Panc1 (cell line): ENCODE data around the gene CADM1. TPM values are rescaled to one million over a fixed set of nuclear protein-coding genes. Genes with fewer than 3 reads are reported as not detected.

Experiments used
- ATAC-seq: fragments of 200-7000 bp; cut with Tn5 transposase; 2 replicates; pipeline ENCODE4 v1.9.1; 2020; ENCODE audit warnings: mild to moderate bottlenecking, moderate library complexity
- BruUV-seq: library from RNA; stranded (reverse); fragments of 400-500 nt; replicated peaks from 2 replicates; lab custom pipeline; 2021; lab: Mats Ljungman, UMichigan
- CTCF ChIA-PET: fragments of 300-600 bp; sonication (Branson Sonifier 250); formaldehyde crosslinking; loops from one replicate; lab custom pipeline; 2022; ENCODE audit warnings: antibody characterized with exemption; lab: Charles Lee
- POLR2A ChIA-PET: fragments of 300-600 bp; sonication (Branson Sonifier 250); formaldehyde crosslinking; loops from one replicate; lab custom pipeline; 2022; ENCODE audit warnings: antibody characterized with exemption; lab: Charles Lee
- DNase-seq: peaks from one replicate; pipeline ENCODE4 v3.0.0-alpha.2; 2010; ENCODE audit warnings: low read depth, low spot score
- H3K27ac ChIP-seq: 2 replicates; pipeline ENCODE4 v1.5.1; 2011; ENCODE audit warnings: mild to moderate bottlenecking, low read length, inconsistent platforms
- H3K27me3 ChIP-seq: fragments of 200-500 bp; sonication (Bioruptor generic); 2 replicates; pipeline ENCODE4 v1.6.0; 2014; ENCODE audit warnings: low read length, inconsistent platforms; ENCODE audit not compliant: control insufficient read depth, insufficient read depth
- H3K36me3 ChIP-seq: fragments of 200-500 bp; sonication (Bioruptor generic); 2 replicates; pipeline ENCODE4 v1.5.1; 2014; ENCODE audit warnings: inconsistent platforms, mild to moderate bottlenecking, low read length, moderate library complexity; ENCODE audit not compliant: control insufficient read depth, insufficient read depth
- H3K4me1 ChIP-seq: 2 replicates; pipeline ENCODE4 v1.5.1; 2011; ENCODE audit warnings: inconsistent platforms, mild to moderate bottlenecking, low read length, moderate library complexity; ENCODE audit not compliant: control insufficient read depth, insufficient read depth
- H3K4me3 ChIP-seq, 2 experiments: 2 replicates each; pipeline ENCODE4 v1.5.1; 2011 to 2012; ENCODE audit warnings: low read depth in 2 of 2, low read length in 2 of 2, mild to moderate bottlenecking in 2 of 2, inconsistent platforms in 1 of 2, moderate library complexity in 1 of 2
- H3K9me3 ChIP-seq: fragments of 200-500 bp; sonication (Bioruptor generic); 2 replicates; pipeline ENCODE4 v1.5.1; 2014; ENCODE audit warnings: low read depth, mild to moderate bottlenecking, inconsistent platforms, low read length, moderate library complexity; ENCODE audit not compliant: control insufficient read depth, insufficient read depth
- CTCF ChIP-seq: fragments of 450-650 bp; IDR thresholded peaks from 2 replicates; pipeline ENCODE4 v1.5.1; 2017; ENCODE audit warnings: mild to moderate bottlenecking
- POLR2AphosphoS5 ChIP-seq: IDR thresholded peaks from 2 replicates; pipeline ENCODE4 v1.6.1; 2012; ENCODE audit warnings: mild to moderate bottlenecking, low read depth, low read length, moderate library complexity
- REST ChIP-seq, 2 experiments: IDR thresholded peaks; 2 replicates each; pipeline ENCODE4 v1.6.1; 2011 to 2012; ENCODE audit warnings: low read depth in 2 of 2, control low read depth in 1 of 2, low read length in 1 of 2, mild to moderate bottlenecking in 1 of 2, moderate library complexity in 1 of 2; ENCODE audit not compliant: insufficient read depth in 1 of 2
- SIN3A ChIP-seq: IDR thresholded peaks from 2 replicates; pipeline ENCODE4 v1.6.1; 2012; ENCODE audit warnings: low read depth, mild to moderate bottlenecking, low read length, moderate library complexity, borderline replicate concordance; ENCODE audit not compliant: insufficient read depth
- TCF7L2 ChIP-seq: IDR thresholded peaks from 2 replicates; pipeline ENCODE4 v1.6.1; 2011; ENCODE audit warnings: mild to moderate bottlenecking, low read depth, low read length, inconsistent platforms
- in situ Hi-C: cut with HindIII; loops from 2 replicates; pipeline ENCODE4 v1.10.0; 2016; ENCODE audit warnings: low sequenced_read_pairs, low pct_unique_long_range_greater_than_20kb
- intact Hi-C: fragments of 100-400 bp; cut with micrococcal nuclease; formaldehyde crosslinking; loops from one replicate; pipeline ENCODE4 v1.10.0; 2022; ENCODE audit not compliant: unreplicated experiment
- total RNA-seq: library from RNA; stranded (reverse); gene quantifications from one replicate; pipeline ENCODE4 v1.2.1, GENCODE V29; 2021; ENCODE audit not compliant: unreplicated experiment

The CADM1 gene
- total RNA-seq, 1 experiment from 2014 or later: 3.9 TPM

GRCh38 chr11:115286614-115287013 lies 217.6 kb downstream of the CADM1 start:
- ChIA-PET POLR2A (no interaction called here), CTCF (no interaction called here)
- intact Hi-C loops (no loop called here), in situ Hi-C loops (no loop called here)
- Histone ChIP-seq H3K4me3 (no peak overlapping the region), H3K27me3 (no peaks in the 10 kb centered on the region), H3K4me1 (no peaks in the 10 kb centered on the region), H3K9me3 (no peaks in the 10 kb centered on the region), H3K36me3 (no peaks in the 10 kb centered on the region), H3K27ac (no peak overlapping the region)
- no TSS peak for BruUV-seq
- DNase-seq: no peak
- TF ChIP-seq SIN3A (no peak), REST (IDR thresholded peaks at IDR 0.05; ENCODE audit: insufficient read depth in 1 of 2, low read depth in 2 of 2, low read length in 1 of 2) (no peak), POLR2AphosphoS5 (no peak), CTCF (no peak)
- ATAC-seq: no peak

- intact Hi-C loops: no loop called here
- CTCF ChIA-PET: no interaction called here
- no TSS peak for BruUV-seq
- in situ Hi-C loops: no loop called here
- POLR2A ChIA-PET: no interaction called here
- Histone ChIP-seq H3K27me3 (no peaks in the 10 kb centered on the region), H3K4me1 (no peaks in the 10 kb centered on the region), H3K9me3 (no peaks in the 10 kb centered on the region), H3K36me3 (no peaks in the 10 kb centered on the region), H3K27ac (no peak overlapping the region), H3K4me3 (no peak overlapping the region)
- ATAC-seq (no peak), DNase-seq (no peak)
- no peak for TF ChIP-seq CTCF
- TF ChIP-seq POLR2AphosphoS5: no peak
- TF ChIP-seq REST (IDR thresholded peaks at IDR 0.05; ENCODE audit: insufficient read depth in 1 of 2, low read depth in 2 of 2, low read length in 1 of 2): no peak
- TF ChIP-seq TCF7L2: no peak
- TF ChIP-seq SIN3A: no peak
Measured at GRCh38 chr11:115284773-115285172, 219.4 kb downstream of the CADM1 start.
